Measurements from ENCODE around the gene BMF.

The BMF gene

DNA sequence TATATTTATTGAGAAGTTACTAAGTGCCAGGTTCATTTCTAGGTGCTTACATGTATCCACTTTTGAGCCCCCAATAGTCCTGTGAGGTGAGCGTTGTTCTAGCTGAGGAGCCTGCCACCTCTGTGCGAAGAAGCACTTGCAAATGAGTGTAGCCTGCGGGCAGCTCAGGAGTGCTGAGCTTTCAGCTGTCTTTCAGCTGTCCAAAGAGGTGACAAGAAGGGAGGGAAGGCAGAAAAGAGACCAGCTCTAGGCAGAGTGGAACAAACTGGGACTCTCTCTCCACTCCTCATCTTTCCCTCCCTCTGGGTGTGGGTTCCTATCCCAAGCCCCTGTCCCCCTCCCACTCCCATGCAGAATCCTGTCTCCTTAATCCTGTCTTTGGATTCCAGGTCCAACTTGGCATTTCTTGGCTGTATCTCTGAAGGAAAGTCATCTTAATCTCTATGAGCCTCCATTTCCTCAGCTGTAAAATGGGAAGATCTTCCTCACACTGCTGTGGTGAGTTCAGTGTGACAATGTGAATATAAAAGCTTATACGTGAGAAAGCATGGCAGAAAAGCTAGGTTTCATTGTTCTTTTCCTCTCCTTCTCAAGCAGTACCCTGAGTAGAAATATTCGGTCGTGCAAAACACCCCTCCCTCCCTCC, 63.0 kb downstream of the BMF start:
- DNase-seq (ENCODE audit: insufficient read length) = no peak
- FAIRE-seq = no peak
- no peak for TF ChIP-seq POLR2AphosphoS5 (IDR thresholded peaks at IDR 0.05; ENCODE audit: low read depth, low read length)
- no peak for TF ChIP-seq POLR2A (IDR thresholded peaks at IDR 0.05; ENCODE audit: low read depth, low read length)
- TF ChIP-seq TAF1 (IDR thresholded peaks at IDR 0.05; ENCODE audit: borderline replicate concordance, low read depth, low read length) = no peak

DNA sequence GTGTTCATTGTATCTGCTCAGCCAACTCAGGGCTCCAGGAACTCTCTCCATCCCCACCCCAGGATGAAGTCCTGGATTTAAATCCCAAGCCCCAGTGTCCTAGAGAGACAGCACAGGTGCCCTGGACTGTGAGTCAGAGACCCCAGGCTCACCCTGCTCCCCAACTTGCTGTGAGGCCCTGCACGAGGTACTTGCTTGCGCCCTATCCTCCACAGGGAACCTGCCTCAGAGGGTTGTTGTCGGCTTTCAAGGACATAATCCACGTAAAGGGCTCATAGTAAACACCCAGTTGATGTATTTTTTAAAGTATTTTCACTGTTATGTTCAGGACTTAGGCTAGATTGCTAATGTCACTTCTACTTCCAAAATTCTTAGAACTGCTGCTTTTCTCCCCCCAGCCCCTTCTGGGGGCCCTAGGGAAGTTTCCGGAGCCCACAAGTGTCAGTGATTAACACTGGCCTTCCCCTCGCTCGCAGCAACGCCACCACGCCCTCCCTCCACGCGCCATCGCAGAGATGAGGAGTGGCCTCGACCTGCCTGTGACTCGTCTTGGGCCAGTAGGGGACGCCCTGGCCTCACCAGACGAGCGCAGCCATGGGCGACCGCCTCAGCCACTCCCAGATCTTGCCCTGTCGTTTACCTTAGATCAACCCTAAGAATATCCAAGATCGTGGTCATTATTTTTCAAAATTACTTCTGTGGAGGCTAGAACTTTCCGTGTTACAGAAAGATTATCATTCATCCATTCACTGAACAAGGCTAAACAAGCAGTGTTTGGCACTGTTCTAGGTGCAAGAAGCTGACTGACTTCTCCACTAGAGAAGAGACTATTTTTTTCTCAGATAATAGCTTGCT, 63.7 kb downstream of the BMF start:
- FAIRE-seq (peak; percentile 97), DNase-seq (ENCODE audit: insufficient read length) (peak; percentile 80)
- no peak for TF ChIP-seq POLR2A (IDR thresholded peaks at IDR 0.05; ENCODE audit: low read depth, low read length)
- TF ChIP-seq TAF1 (IDR thresholded peaks at IDR 0.05; ENCODE audit: borderline replicate concordance, low read depth, low read length) = no peak
- no peak for TF ChIP-seq POLR2AphosphoS5 (IDR thresholded peaks at IDR 0.05; ENCODE audit: low read depth, low read length)

DNA sequence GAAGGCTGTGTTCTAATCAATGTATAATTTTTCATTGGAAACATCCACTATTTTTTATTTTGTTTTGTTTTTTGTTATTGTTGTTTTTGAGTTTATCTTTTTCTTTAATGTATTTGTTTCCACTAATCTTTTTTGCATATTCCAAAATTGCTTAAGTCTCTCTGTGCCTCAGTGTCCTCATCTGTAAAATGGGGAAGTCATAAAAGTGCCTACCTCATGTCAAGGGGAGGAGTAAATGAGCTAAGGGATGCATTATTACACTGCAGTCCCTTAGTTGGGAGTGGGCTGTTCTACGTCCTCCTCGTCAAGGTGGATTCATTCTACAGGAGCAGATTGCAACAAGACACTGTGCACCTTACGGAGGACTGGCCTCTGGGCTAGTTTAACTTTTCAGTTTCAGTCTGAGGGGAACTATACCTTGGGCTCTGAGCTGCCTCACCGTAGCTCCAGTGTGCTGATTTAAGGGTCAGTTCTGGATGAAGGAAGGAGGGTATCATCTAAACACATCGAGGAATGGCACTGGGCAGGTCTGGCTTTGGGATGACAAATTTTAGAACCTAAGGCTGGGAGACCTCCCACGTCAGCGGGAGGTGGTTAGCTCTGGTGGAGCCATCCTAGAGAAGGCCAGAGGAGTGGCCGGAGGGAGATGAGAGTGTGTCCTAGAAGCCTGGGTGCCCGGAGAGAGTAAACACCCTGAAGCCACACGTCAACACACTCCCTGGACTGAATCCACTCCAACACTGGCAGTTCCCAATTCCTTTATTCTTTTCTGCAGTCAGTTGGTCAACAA, 64.6 kb downstream of the BMF start:
- TF ChIP-seq POLR2A (IDR thresholded peaks at IDR 0.05; ENCODE audit: low read depth, low read length) = no peak
- no peak for TF ChIP-seq POLR2AphosphoS5 (IDR thresholded peaks at IDR 0.05; ENCODE audit: low read depth, low read length)
- TF ChIP-seq TAF1 (IDR thresholded peaks at IDR 0.05; ENCODE audit: borderline replicate concordance, low read depth, low read length) = no peak
- no peak for DNase-seq (ENCODE audit: insufficient read length)
- FAIRE-seq = no peak

DNA sequence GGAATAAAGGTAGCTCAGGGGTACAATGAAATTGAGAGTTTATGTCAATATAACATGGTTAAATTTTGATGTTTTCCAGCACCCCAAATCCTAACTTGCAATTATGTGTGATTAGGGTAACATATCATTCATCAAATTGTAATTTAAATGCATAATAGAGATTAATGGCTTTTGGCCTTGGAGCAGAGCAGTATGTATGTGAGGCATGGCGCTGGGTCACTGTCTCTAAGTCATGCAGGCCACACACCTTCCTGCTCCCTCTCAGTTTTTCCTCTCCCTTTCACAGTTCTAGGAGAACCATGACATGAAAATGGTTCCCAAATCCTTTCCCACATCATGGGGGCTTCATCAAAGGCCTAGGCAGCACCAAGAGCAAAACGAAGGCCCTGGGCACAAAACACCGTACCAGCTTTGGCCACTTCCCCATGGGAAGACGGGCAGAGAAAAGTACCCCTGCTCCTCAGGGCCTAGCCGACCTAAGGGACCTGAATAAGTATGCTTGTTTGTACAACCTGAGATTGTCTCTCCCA, 65.8 kb downstream of the BMF start:
- DNase-seq (ENCODE audit: insufficient read length) (no peak), FAIRE-seq (no peak)
- no peak for TF ChIP-seq POLR2AphosphoS5 (IDR thresholded peaks at IDR 0.05; ENCODE audit: low read depth, low read length)
- no peak for TF ChIP-seq TAF1 (IDR thresholded peaks at IDR 0.05; ENCODE audit: borderline replicate concordance, low read depth, low read length)
- TF ChIP-seq POLR2A (IDR thresholded peaks at IDR 0.05; ENCODE audit: low read depth, low read length) = no peak

DNA sequence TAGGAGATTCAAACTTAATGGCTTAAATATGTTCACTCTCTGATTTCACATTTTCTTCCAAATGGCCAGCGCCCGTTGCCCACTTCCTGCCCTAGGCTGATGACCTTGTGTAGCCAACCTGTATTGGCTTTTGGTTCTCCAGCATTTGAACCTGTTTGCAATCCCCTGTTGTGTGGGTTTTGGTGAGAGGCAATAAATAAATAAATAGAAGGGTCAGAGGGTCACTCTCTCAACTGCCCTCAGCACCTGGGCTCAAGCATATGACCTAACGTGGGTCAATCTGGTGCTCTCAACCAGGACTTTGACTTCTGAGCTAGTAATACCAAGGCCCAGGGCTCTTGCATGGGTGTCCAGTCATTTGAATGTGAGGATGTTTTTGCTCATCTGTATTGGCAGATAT, 67.9 kb downstream of the BMF start:
- no peak for FAIRE-seq
- DNase-seq (ENCODE audit: insufficient read length) = no peak
- TF ChIP-seq TAF1 (IDR thresholded peaks at IDR 0.05; ENCODE audit: borderline replicate concordance, low read depth, low read length) = no peak
- no peak for TF ChIP-seq POLR2A (IDR thresholded peaks at IDR 0.05; ENCODE audit: low read depth, low read length)
- TF ChIP-seq POLR2AphosphoS5 (IDR thresholded peaks at IDR 0.05; ENCODE audit: low read depth, low read length) = no peak

DNA sequence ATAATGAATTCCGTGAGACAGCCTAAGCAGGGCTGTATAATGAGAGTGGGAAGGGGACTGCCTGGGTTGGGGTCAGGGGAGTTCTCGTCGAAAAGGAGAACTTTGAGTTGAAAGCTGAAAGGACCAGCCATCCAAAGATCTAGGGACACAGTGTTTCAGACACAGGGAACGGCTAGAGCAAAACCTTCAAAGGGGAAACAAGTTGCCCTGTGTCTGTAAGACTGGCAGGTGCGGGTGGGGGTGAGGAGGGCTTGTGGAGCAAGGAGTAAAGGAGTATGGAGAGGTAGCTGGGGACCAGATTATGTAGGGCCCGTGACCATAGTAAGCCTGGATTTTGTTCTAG, 68.4 kb downstream of the BMF start:
- no peak for TF ChIP-seq TAF1 (IDR thresholded peaks at IDR 0.05; ENCODE audit: borderline replicate concordance, low read depth, low read length)
- TF ChIP-seq POLR2AphosphoS5 (IDR thresholded peaks at IDR 0.05; ENCODE audit: low read depth, low read length) = no peak
- no peak for TF ChIP-seq POLR2A (IDR thresholded peaks at IDR 0.05; ENCODE audit: low read depth, low read length)
- no peak for FAIRE-seq
- DNase-seq (ENCODE audit: insufficient read length) = no peak

DNA sequence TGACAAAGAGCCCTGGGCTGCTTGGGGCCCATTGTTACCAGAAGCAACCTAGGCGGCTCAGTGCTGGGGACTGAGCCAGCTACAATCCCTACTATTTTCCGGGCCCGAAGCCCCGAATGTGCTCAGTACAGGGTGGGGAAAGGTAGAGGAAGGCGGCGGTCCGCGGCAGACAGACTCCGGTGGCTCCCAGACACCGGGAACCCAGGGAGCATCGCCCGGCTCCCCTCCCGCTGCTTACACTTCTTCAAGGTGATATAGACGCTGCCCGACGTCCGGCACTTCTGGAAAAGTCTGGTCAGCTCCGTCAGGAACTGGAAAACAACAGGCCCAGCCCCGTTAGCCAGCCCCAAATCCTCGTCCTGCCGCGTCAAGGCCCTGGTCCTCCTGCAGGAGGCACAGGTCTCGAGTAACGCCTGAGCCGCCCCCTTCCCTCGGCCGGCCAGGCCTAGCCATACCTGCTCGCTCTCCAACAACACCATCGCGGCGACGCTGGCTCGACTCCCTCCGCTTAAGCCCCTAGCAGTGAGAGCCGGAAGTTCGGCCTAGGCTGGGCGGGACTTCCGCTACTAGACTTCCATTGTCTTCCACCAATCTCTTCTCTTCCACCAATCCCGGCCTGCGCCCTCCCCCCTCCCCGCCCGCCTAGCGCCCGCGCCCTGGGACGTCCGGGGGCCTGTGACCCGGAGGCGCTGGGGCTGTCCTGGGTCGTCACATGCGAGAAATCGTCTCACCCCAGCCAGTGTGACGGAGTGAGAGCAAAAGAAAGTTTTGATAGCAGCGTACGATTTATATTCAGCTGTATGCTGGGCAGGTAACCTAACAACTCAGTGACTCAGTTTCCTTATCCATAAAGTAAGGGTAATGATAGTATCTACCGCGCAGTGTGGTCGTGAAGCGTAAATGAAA, 69.8 kb downstream of the BMF start, which contains the start of gene SRP14:
Gene SRP14 (minus strand): TSS at position 544 of the 906 bp plus-strand sequence. CDS start 65 bp downstream, at position 479.
- TF ChIP-seq TAF1 (IDR thresholded peaks at IDR 0.05; ENCODE audit: borderline replicate concordance, low read depth, low read length) (peak; percentile 67; the same call in 1 of the 2 replicates), POLR2AphosphoS5 (IDR thresholded peaks at IDR 0.05; ENCODE audit: low read depth, low read length) (peak; percentile 95), POLR2A (IDR thresholded peaks at IDR 0.05; ENCODE audit: low read depth, low read length) (peak; percentile 96)
- FAIRE-seq = peak; percentile 99
- peak; percentile 83 for DNase-seq (ENCODE audit: insufficient read length)

DNA sequence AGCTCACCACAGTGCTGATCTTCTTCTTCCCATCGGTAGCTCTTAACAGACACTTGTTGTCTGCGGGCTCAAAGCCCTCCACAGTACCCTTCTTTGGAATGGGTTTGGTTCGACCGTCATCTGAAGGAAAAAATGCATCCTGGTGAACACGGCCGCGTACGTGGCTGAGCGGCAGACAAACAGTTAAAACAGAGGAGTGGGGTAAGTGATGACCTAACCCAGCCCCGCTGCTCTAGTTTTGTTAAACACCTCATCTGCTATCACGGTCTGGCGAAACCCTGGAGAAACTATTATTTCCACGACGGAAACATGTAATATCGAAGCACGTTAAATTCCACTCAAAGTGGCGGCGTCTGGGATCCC, 70.4 kb downstream of the BMF start:
- no peak for TF ChIP-seq TAF1 (IDR thresholded peaks at IDR 0.05; ENCODE audit: borderline replicate concordance, low read depth, low read length)
- TF ChIP-seq POLR2A (IDR thresholded peaks at IDR 0.05; ENCODE audit: low read depth, low read length) = no peak
- TF ChIP-seq POLR2AphosphoS5 (IDR thresholded peaks at IDR 0.05; ENCODE audit: low read depth, low read length) = no peak
- DNase-seq (ENCODE audit: insufficient read length) = no peak
- no peak for FAIRE-seq

All from GM12892 (cell line).